ENCODE measurements around the gene SLIT1.

DNA sequence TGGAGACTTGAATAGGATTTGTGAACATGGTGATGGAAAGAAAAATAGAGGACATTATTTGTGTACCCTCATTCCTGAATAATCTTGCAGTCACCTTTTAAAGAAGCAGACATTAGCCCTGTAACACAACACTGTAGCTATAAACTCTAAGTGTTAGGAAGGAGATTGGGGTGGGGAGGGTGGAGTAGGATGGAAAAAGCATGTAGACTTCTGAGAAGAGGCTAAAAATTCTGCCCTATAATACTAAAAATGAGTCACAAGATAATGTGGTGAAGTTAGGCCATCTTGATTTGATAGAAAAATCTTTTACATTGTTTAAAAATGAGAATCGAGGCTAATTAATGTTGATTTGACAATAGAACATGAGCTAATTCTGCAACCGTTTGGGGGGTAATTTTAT is 224.9 kb downstream of the SLIT1 start:
- TF ChIP-seq POLR2AphosphoS5 (IDR thresholded peaks at IDR 0.05; ENCODE audit: insufficient read depth in 1 of 2, low read depth in 1 of 2) (no peak), POLR2A (IDR thresholded peaks at IDR 0.05) (no peak)
- TF ChIP-seq, protein P1, sequence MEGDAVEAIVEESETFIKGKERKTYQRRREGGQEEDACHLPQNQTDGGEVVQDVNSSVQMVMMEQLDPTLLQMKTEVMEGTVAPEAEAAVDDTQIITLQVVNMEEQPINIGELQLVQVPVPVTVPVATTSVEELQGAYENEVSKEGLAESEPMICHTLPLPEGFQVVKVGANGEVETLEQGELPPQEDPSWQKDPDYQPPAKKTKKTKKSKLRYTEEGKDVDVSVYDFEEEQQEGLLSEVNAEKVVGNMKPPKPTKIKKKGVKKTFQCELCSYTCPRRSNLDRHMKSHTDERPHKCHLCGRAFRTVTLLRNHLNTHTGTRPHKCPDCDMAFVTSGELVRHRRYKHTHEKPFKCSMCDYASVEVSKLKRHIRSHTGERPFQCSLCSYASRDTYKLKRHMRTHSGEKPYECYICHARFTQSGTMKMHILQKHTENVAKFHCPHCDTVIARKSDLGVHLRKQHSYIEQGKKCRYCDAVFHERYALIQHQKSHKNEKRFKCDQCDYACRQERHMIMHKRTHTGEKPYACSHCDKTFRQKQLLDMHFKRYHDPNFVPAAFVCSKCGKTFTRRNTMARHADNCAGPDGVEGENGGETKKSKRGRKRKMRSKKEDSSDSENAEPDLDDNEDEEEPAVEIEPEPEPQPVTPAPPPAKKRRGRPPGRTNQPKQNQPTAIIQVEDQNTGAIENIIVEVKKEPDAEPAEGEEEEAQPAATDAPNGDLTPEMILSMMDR (IDR thresholded peaks at IDR 0.05), result no peak
